Natural killer cell treated with Interleukin-12 subunit alpha and Interleukin-12 subunit beta and Interleukin-15 and Interleukin-18, amount 100 ng/mL, for 72 hours (primary cell): ENCODE measurements around the gene CCSER1. TPM values are rescaled to one million over a fixed set of nuclear protein-coding genes. Genes with fewer than 3 reads are reported as not detected.

ENCODE experiments used
- total RNA-seq, 2 donors: library from RNA; stranded (reverse); gene quantifications; one replicate each; pipeline ENCODE4 v1.2.3, GENCODE V29; 2022

CCSER1 gene
- total RNA-seq, 2 donors from 2014 or later = 0.17 TPM; not detected in 1

Other genes starting within 250 kb of the CCSER1 start
- under 1 TPM; 0.17 to 0.31 TPM for gene MMRN1, start 232.5 kb upstream of the CCSER1 start, total RNA-seq